ENCODE measurements around the gene LLPH.

LLPH gene

DNA sequence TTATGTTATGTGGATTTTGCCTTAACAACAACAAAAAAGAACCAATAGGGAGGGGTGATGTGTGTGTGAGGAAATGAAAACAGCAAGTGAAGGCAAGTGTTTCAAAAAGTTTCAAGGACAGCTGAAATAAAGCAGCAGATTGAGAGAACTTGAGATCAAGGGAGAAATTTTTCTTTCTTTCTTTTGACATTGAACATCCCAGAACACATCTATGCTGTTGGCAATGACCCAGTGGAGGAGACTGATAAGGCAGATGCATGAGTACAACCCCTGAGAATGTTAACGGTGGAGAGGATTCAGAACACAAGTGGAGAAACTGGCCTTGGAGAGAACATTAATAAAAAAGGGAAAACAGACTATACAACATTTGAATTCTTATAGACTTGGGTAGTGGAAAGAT, 2.9 kb downstream of the LLPH start:
- H2AFZ ChIP-seq (ENCODE audit: low read length): no peak overlapping the region
- H3K4me2 ChIP-seq (ENCODE audit: low read length): no peak overlapping the region
- H3K9ac ChIP-seq (ENCODE audit: low read length): no peak overlapping the region
- H3K27me3 ChIP-seq (ENCODE audit: insufficient read depth, low read length): no peaks in the 10 kb centered on the region
- no peak overlapping the region for H3K4me3 ChIP-seq (ENCODE audit: low read depth, low read length, poor library complexity, severe bottlenecking)
- H3K9me3 ChIP-seq (ENCODE audit: low read length): no peaks in the 10 kb centered on the region
- H3K4me1 ChIP-seq (ENCODE audit: insufficient read depth, low read length, severe bottlenecking): peaks cover 26% of the 10 kb centered on the region
- peaks cover 24% of the 10 kb centered on the region for H3K79me2 ChIP-seq (ENCODE audit: insufficient read depth, low read length)
- H3K9me2 ChIP-seq (ENCODE audit: low read depth, low read length): no peaks in the 10 kb centered on the region
- peaks cover 56% of the 10 kb centered on the region for H3K36me3 ChIP-seq (ENCODE audit: insufficient read depth, low read length)
- no peak overlapping the region for H3K27ac ChIP-seq (ENCODE audit: low read depth, low read length, poor library complexity, severe bottlenecking)
- H4K20me1 ChIP-seq (ENCODE audit: insufficient read depth, low read length): 0 out of 2 replicates have a peak, but pooled peaks cover 2% of the 10 kb centered on the region
- H3F3A ChIP-seq (ENCODE audit: insufficient read depth, low read length): no peaks in the 10 kb centered on the region
- TF ChIP-seq, protein P1, sequence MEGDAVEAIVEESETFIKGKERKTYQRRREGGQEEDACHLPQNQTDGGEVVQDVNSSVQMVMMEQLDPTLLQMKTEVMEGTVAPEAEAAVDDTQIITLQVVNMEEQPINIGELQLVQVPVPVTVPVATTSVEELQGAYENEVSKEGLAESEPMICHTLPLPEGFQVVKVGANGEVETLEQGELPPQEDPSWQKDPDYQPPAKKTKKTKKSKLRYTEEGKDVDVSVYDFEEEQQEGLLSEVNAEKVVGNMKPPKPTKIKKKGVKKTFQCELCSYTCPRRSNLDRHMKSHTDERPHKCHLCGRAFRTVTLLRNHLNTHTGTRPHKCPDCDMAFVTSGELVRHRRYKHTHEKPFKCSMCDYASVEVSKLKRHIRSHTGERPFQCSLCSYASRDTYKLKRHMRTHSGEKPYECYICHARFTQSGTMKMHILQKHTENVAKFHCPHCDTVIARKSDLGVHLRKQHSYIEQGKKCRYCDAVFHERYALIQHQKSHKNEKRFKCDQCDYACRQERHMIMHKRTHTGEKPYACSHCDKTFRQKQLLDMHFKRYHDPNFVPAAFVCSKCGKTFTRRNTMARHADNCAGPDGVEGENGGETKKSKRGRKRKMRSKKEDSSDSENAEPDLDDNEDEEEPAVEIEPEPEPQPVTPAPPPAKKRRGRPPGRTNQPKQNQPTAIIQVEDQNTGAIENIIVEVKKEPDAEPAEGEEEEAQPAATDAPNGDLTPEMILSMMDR (IDR thresholded peaks at IDR 0.05; ENCODE audit: low read length): no peak
- no peak for TF ChIP-seq EZH2 (IDR thresholded peaks at IDR 0.05; ENCODE audit: borderline replicate concordance, low read length)

DNA sequence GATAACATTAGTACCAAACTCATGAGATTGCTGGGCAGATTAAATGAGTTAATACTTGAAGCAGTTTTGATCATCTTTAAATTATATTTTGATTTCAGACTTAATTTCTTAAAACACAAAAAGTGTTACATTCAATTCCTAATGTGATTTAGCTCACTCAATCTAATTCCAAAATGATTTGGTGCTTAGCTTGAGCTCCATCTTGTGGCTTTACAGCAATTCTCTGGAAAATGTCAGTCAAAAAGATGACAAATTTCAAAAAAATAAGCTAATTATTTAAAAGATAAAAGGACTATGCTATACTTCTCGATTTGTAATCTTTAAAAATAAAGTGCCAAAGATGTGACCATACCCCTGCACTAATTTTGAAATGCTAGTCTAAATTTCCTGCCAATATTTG, 10.1 kb downstream of the LLPH start:
- H3F3A ChIP-seq (ENCODE audit: insufficient read depth, low read length): no peaks in the 10 kb centered on the region
- H3K79me2 ChIP-seq (ENCODE audit: insufficient read depth, low read length): no peaks in the 10 kb centered on the region
- H3K36me3 ChIP-seq (ENCODE audit: insufficient read depth, low read length): peaks cover 55% of the 10 kb centered on the region
- no peak for TF ChIP-seq EZH2 (IDR thresholded peaks at IDR 0.05; ENCODE audit: borderline replicate concordance, low read length)
- TF ChIP-seq, protein P1 (IDR thresholded peaks at IDR 0.05; ENCODE audit: low read length): no peak
- no peaks in the 10 kb centered on the region for H3K9me3 ChIP-seq (ENCODE audit: low read length)
- H3K4me3 ChIP-seq (ENCODE audit: low read depth, low read length, poor library complexity, severe bottlenecking): no peak overlapping the region
- H3K9ac ChIP-seq (ENCODE audit: low read length): no peak overlapping the region
- no peak overlapping the region for H2AFZ ChIP-seq (ENCODE audit: low read length)
- 0 out of 2 replicates have a peak, but pooled peaks cover 2% of the 10 kb centered on the region for H4K20me1 ChIP-seq (ENCODE audit: insufficient read depth, low read length)
- H3K4me2 ChIP-seq (ENCODE audit: low read length): no peak overlapping the region
- H3K27me3 ChIP-seq (ENCODE audit: insufficient read depth, low read length): no peaks in the 10 kb centered on the region
- H3K9me2 ChIP-seq (ENCODE audit: low read depth, low read length): no peaks in the 10 kb centered on the region
- no peak overlapping the region for H3K27ac ChIP-seq (ENCODE audit: low read depth, low read length, poor library complexity, severe bottlenecking)
- H3K4me1 ChIP-seq (ENCODE audit: insufficient read depth, low read length, severe bottlenecking): no peaks in the 10 kb centered on the region

DNA sequence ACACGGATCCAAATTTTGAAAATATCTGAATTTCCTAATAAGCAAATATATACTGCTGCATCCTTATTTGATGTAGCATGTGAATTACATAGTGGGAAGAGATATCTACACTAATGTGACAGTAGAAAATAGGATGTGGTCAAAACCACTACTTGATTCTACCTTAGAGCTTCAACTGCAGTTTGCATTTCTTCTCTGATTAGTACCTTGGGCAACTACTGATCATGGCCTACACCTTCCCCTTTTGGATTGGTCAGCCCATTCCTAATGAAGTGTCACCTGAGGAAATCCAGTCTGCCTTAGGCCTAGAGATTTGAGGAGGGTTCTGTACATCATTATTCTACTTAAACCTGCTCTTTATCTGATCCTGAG, 10.7 kb downstream of the LLPH start:
- H3F3A ChIP-seq (ENCODE audit: insufficient read depth, low read length): no peaks in the 10 kb centered on the region
- no peaks in the 10 kb centered on the region for H3K9me3 ChIP-seq (ENCODE audit: low read length)
- no peak overlapping the region for H3K27ac ChIP-seq (ENCODE audit: low read depth, low read length, poor library complexity, severe bottlenecking)
- H3K9me2 ChIP-seq (ENCODE audit: low read depth, low read length): no peaks in the 10 kb centered on the region
- H2AFZ ChIP-seq (ENCODE audit: low read length): no peak overlapping the region
- no peaks in the 10 kb centered on the region for H3K4me1 ChIP-seq (ENCODE audit: insufficient read depth, low read length, severe bottlenecking)
- no peak overlapping the region for H3K9ac ChIP-seq (ENCODE audit: low read length)
- no peak for TF ChIP-seq EZH2 (IDR thresholded peaks at IDR 0.05; ENCODE audit: borderline replicate concordance, low read length)
- TF ChIP-seq, protein P1 (IDR thresholded peaks at IDR 0.05; ENCODE audit: low read length): no peak
- H3K27me3 ChIP-seq (ENCODE audit: insufficient read depth, low read length): no peaks in the 10 kb centered on the region
- 0 out of 2 replicates have a peak, but pooled peaks cover 2% of the 10 kb centered on the region for H4K20me1 ChIP-seq (ENCODE audit: insufficient read depth, low read length)
- no peak overlapping the region for H3K4me2 ChIP-seq (ENCODE audit: low read length)
- H3K4me3 ChIP-seq (ENCODE audit: low read depth, low read length, poor library complexity, severe bottlenecking): no peak overlapping the region
- no peaks in the 10 kb centered on the region for H3K79me2 ChIP-seq (ENCODE audit: insufficient read depth, low read length)
- peaks cover 49% of the 10 kb centered on the region for H3K36me3 ChIP-seq (ENCODE audit: insufficient read depth, low read length)

Data from OCI-LY1 (cell line).